Measurements from ENCODE around the gene ERC1.
"Not testable (repeated sequence)": the region's sequence is repeated elsewhere in the genome, so short reads cannot be mapped to it uniquely, and the experiment has no call there.

ERC1 gene

DNA sequence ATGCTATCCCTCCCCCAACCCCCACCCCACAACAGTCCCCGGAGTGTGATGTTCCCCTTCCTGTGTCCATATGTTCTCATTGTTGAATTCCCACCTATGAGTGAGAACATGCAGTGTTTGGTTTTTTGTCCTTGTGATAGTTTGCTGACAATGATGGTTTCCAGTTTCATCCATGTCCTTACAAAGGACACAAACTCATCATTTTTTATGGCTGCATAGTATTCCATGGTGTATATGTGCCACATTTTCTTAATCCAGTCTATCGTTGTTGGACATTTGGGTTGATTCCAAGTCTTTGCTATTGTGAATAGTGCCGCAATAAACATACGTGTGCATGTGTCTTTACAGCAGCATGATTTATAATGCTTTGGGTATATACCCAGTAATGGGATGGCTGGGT is 155.7 kb downstream of the ERC1 start:
- H3K4me1 ChIP-seq (ENCODE audit: control insufficient read depth in 2 of 2, insufficient read depth in 2 of 2, low read length in 2 of 2); H3K27me3 ChIP-seq (ENCODE audit: control insufficient read depth in 2 of 2, insufficient read depth in 2 of 2, low read length in 2 of 2); H3K4me3 ChIP-seq (ENCODE audit: low read length in 2 of 2); H3K9ac ChIP-seq (ENCODE audit: low read depth in 1 of 2, low read length in 2 of 2); H3K9me3 ChIP-seq (ENCODE audit: control insufficient read depth in 2 of 2, low read length in 2 of 2); H3K27ac ChIP-seq (ENCODE audit: low read depth in 2 of 2, low read length in 2 of 2); H3K36me3 ChIP-seq (ENCODE audit: control insufficient read depth in 2 of 2, insufficient read depth in 2 of 2, low read length in 2 of 2): not testable (repeated sequence)

- no peak overlapping the region for H3K9ac ChIP-seq (ENCODE audit: low read depth in 1 of 2, low read length in 2 of 2)
- no peak overlapping the region for H3K4me3 ChIP-seq (ENCODE audit: low read length in 2 of 2)
- no peaks in the 10 kb centered on the region for H3K27me3 ChIP-seq (ENCODE audit: control insufficient read depth in 2 of 2, insufficient read depth in 2 of 2, low read length in 2 of 2)
- H3K4me1 ChIP-seq (ENCODE audit: control insufficient read depth in 2 of 2, insufficient read depth in 2 of 2, low read length in 2 of 2), result no peaks in the 10 kb centered on the region
- no peaks in the 10 kb centered on the region for H3K9me3 ChIP-seq (ENCODE audit: control insufficient read depth in 2 of 2, low read length in 2 of 2)
- H3K36me3 ChIP-seq (ENCODE audit: control insufficient read depth in 2 of 2, insufficient read depth in 2 of 2, low read length in 2 of 2), result peaks cover 0 to 3% of the 10 kb centered on the region in 2 donors
- no peak overlapping the region for H3K27ac ChIP-seq (ENCODE audit: low read depth in 2 of 2, low read length in 2 of 2)
Measured at GRCh38 chr12:1147821-1148220, 156.8 kb downstream of the ERC1 start.

- H3K36me3 ChIP-seq (ENCODE audit: control insufficient read depth in 2 of 2, insufficient read depth in 2 of 2, low read length in 2 of 2), result peaks cover 0 to 3% of the 10 kb centered on the region in 2 donors
- H3K4me1 ChIP-seq (ENCODE audit: control insufficient read depth in 2 of 2, insufficient read depth in 2 of 2, low read length in 2 of 2), result no peaks in the 10 kb centered on the region
- H3K27ac ChIP-seq (ENCODE audit: low read depth in 2 of 2, low read length in 2 of 2), result no peak overlapping the region
- no peak overlapping the region for H3K4me3 ChIP-seq (ENCODE audit: low read length in 2 of 2)
- no peaks in the 10 kb centered on the region for H3K27me3 ChIP-seq (ENCODE audit: control insufficient read depth in 2 of 2, insufficient read depth in 2 of 2, low read length in 2 of 2)
- H3K9me3 ChIP-seq (ENCODE audit: control insufficient read depth in 2 of 2, low read length in 2 of 2), result no peaks in the 10 kb centered on the region
- H3K9ac ChIP-seq (ENCODE audit: low read depth in 1 of 2, low read length in 2 of 2), result no peak overlapping the region
Measured at GRCh38 chr12:1157046-1157445, 166.0 kb downstream of the ERC1 start.

DNA sequence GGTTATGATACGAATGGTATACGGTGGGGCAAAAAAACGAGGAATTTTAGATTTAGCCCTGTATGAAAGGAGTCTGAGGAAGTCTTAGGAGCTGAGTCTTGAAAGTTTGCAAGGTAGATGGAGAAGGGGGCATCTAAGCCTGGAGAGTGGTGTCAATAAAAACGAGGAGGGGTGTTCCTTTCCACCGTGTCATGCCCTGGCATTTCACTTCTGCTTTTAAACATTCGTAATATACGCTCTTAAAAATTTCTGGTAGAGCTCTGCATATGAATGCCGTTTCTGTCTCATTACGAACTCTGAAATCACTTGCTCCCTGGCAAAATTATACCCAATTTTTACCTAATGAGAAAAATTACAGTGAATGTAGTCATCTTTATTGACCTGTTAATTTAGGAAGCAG is 170.2 kb downstream of the ERC1 start:
- no peaks in the 10 kb centered on the region for H3K36me3 ChIP-seq (ENCODE audit: control insufficient read depth in 2 of 2, insufficient read depth in 2 of 2, low read length in 2 of 2)
- no peak overlapping the region for H3K27ac ChIP-seq (ENCODE audit: low read depth in 2 of 2, low read length in 2 of 2)
- no peak overlapping the region for H3K4me3 ChIP-seq (ENCODE audit: low read length in 2 of 2)
- H3K4me1 ChIP-seq (ENCODE audit: control insufficient read depth in 2 of 2, insufficient read depth in 2 of 2, low read length in 2 of 2), result no peaks in the 10 kb centered on the region
- H3K9me3 ChIP-seq (ENCODE audit: control insufficient read depth in 2 of 2, low read length in 2 of 2), result no peaks in the 10 kb centered on the region
- no peak overlapping the region for H3K9ac ChIP-seq (ENCODE audit: low read depth in 1 of 2, low read length in 2 of 2)
- no peaks in the 10 kb centered on the region for H3K27me3 ChIP-seq (ENCODE audit: control insufficient read depth in 2 of 2, insufficient read depth in 2 of 2, low read length in 2 of 2)

GRCh38 chr12:1162081-1162760 is 171.2 kb downstream of the ERC1 start:
- H3K27me3 ChIP-seq (ENCODE audit: control insufficient read depth in 2 of 2, insufficient read depth in 2 of 2, low read length in 2 of 2), result no peaks in the 10 kb centered on the region
- H3K4me3 ChIP-seq (ENCODE audit: low read length in 2 of 2), result no peak overlapping the region
- no peak overlapping the region for H3K9ac ChIP-seq (ENCODE audit: low read depth in 1 of 2, low read length in 2 of 2)
- H3K36me3 ChIP-seq (ENCODE audit: control insufficient read depth in 2 of 2, insufficient read depth in 2 of 2, low read length in 2 of 2), result no peaks in the 10 kb centered on the region
- no peaks in the 10 kb centered on the region for H3K9me3 ChIP-seq (ENCODE audit: control insufficient read depth in 2 of 2, low read length in 2 of 2)
- no peaks in the 10 kb centered on the region for H3K4me1 ChIP-seq (ENCODE audit: control insufficient read depth in 2 of 2, insufficient read depth in 2 of 2, low read length in 2 of 2)
- H3K27ac ChIP-seq (ENCODE audit: low read depth in 2 of 2, low read length in 2 of 2), result no peak overlapping the region

GRCh38 chr12:1167784-1168183 is 176.8 kb downstream of the ERC1 start:
- no peak overlapping the region for H3K9ac ChIP-seq (ENCODE audit: low read depth in 1 of 2, low read length in 2 of 2)
- H3K27ac ChIP-seq (ENCODE audit: low read depth in 2 of 2, low read length in 2 of 2), result no peak overlapping the region
- no peaks in the 10 kb centered on the region for H3K27me3 ChIP-seq (ENCODE audit: control insufficient read depth in 2 of 2, insufficient read depth in 2 of 2, low read length in 2 of 2)
- no peaks in the 10 kb centered on the region for H3K4me1 ChIP-seq (ENCODE audit: control insufficient read depth in 2 of 2, insufficient read depth in 2 of 2, low read length in 2 of 2)
- no peak overlapping the region for H3K4me3 ChIP-seq (ENCODE audit: low read length in 2 of 2)
- H3K36me3 ChIP-seq (ENCODE audit: control insufficient read depth in 2 of 2, insufficient read depth in 2 of 2, low read length in 2 of 2), result no peaks in the 10 kb centered on the region
- no peaks in the 10 kb centered on the region for H3K9me3 ChIP-seq (ENCODE audit: control insufficient read depth in 2 of 2, low read length in 2 of 2)

- Histone ChIP-seq H3K4me1 (ENCODE audit: control insufficient read depth in 2 of 2, insufficient read depth in 2 of 2, low read length in 2 of 2) (no peaks in the 10 kb centered on the region), H3K27me3 (ENCODE audit: control insufficient read depth in 2 of 2, insufficient read depth in 2 of 2, low read length in 2 of 2) (no peaks in the 10 kb centered on the region), H3K9ac (ENCODE audit: low read depth in 1 of 2, low read length in 2 of 2) (no peak overlapping the region), H3K9me3 (ENCODE audit: control insufficient read depth in 2 of 2, low read length in 2 of 2) (no peaks in the 10 kb centered on the region), H3K36me3 (ENCODE audit: control insufficient read depth in 2 of 2, insufficient read depth in 2 of 2, low read length in 2 of 2) (no peaks in the 10 kb centered on the region), H3K4me3 (ENCODE audit: low read length in 2 of 2) (no peak overlapping the region), H3K27ac (ENCODE audit: low read depth in 2 of 2, low read length in 2 of 2) (no peak overlapping the region)
Measured at GRCh38 chr12:1170411-1170810, 179.4 kb downstream of the ERC1 start.

- H3K4me3 ChIP-seq (ENCODE audit: low read length in 2 of 2), result no peak overlapping the region
- H3K27ac ChIP-seq (ENCODE audit: low read depth in 2 of 2, low read length in 2 of 2), result no peak overlapping the region
- H3K9ac ChIP-seq (ENCODE audit: low read depth in 1 of 2, low read length in 2 of 2), result no peak overlapping the region
- no peaks in the 10 kb centered on the region for H3K27me3 ChIP-seq (ENCODE audit: control insufficient read depth in 2 of 2, insufficient read depth in 2 of 2, low read length in 2 of 2)
- H3K36me3 ChIP-seq (ENCODE audit: control insufficient read depth in 2 of 2, insufficient read depth in 2 of 2, low read length in 2 of 2), result no peaks in the 10 kb centered on the region
- no peaks in the 10 kb centered on the region for H3K9me3 ChIP-seq (ENCODE audit: control insufficient read depth in 2 of 2, low read length in 2 of 2)
- H3K4me1 ChIP-seq (ENCODE audit: control insufficient read depth in 2 of 2, insufficient read depth in 2 of 2, low read length in 2 of 2), result no peaks in the 10 kb centered on the region
Measured at GRCh38 chr12:1171657-1172408, 180.8 kb downstream of the ERC1 start.

- no peaks in the 10 kb centered on the region for H3K9me3 ChIP-seq (ENCODE audit: control insufficient read depth in 2 of 2, low read length in 2 of 2)
- H3K9ac ChIP-seq (ENCODE audit: low read depth in 1 of 2, low read length in 2 of 2), result no peak overlapping the region
- no peak overlapping the region for H3K4me3 ChIP-seq (ENCODE audit: low read length in 2 of 2)
- no peaks in the 10 kb centered on the region for H3K36me3 ChIP-seq (ENCODE audit: control insufficient read depth in 2 of 2, insufficient read depth in 2 of 2, low read length in 2 of 2)
- H3K4me1 ChIP-seq (ENCODE audit: control insufficient read depth in 2 of 2, insufficient read depth in 2 of 2, low read length in 2 of 2), result no peaks in the 10 kb centered on the region
- no peaks in the 10 kb centered on the region for H3K27me3 ChIP-seq (ENCODE audit: control insufficient read depth in 2 of 2, insufficient read depth in 2 of 2, low read length in 2 of 2)
- no peak overlapping the region for H3K27ac ChIP-seq (ENCODE audit: low read depth in 2 of 2, low read length in 2 of 2)
Measured at GRCh38 chr12:1173781-1174617, 183.0 kb downstream of the ERC1 start.

DNA sequence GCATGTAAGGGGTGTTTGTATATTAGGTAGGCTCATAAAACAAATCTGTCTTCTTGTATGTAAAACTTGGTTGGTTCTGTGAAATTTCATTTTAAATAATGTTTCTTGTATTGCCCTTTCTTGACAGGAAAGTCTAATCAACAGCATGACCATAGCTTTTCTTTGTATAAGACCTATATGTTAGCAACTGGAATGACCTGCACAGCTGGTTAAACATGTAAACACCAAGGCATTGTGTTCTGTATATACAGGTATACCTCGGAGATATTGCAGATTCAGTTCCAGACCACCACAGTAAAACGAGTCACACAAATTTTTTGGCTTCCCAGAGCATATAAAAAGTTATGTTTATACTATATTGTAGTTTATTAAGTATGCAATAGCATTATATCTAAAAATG is 183.6 kb downstream of the ERC1 start:
- H3K9me3 ChIP-seq (ENCODE audit: control insufficient read depth in 2 of 2, low read length in 2 of 2), result no peaks in the 10 kb centered on the region
- no peak overlapping the region for H3K27ac ChIP-seq (ENCODE audit: low read depth in 2 of 2, low read length in 2 of 2)

More for the DNA sequence above, 183.6 kb downstream of the ERC1 start:
- Histone ChIP-seq H3K4me3 (ENCODE audit: low read length in 2 of 2) (no peak overlapping the region), H3K27me3 (ENCODE audit: control insufficient read depth in 2 of 2, insufficient read depth in 2 of 2, low read length in 2 of 2) (no peaks in the 10 kb centered on the region), H3K9ac (ENCODE audit: low read depth in 1 of 2, low read length in 2 of 2) (no peak overlapping the region), H3K36me3 (ENCODE audit: control insufficient read depth in 2 of 2, insufficient read depth in 2 of 2, low read length in 2 of 2) (no peaks in the 10 kb centered on the region), H3K4me1 (ENCODE audit: control insufficient read depth in 2 of 2, insufficient read depth in 2 of 2, low read length in 2 of 2) (no peaks in the 10 kb centered on the region)
